ENCODE measurements around the gene PDE8A.

DNA sequence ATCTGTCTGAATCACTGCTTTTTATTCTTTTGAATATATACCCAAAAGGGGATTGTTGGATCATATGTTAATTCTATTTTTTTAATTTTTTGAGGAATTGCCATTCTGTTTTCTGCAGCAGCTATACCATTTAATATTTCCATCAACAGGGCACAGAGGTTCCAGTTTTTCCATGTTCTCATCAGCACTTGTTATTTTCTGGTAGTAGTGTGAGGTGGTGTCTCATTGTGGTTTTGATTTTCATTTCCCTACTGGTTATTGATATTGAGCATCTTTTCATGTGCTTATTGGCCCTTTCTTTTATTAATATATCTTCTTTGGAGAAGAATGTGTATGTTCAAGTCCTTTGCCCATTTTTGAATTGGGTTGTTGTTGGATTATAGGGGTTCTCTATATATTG is 68.1 kb downstream of the PDE8A start:
- TF ChIP-seq CTCF (IDR thresholded peaks at IDR 0.05) (no peak), POLR2A (IDR thresholded peaks at IDR 0.05) (no peak)
